Activated gamma-delta T cell treated with Interleukin-2 at 50 U/mL for 16 hours (primary cell): ENCODE results near the gene CHRNA9.
"Not testable (repeated sequence)": the region's sequence is repeated elsewhere in the genome, so short reads cannot be mapped to it uniquely, and the experiment has no call there.

Experiments
- DNase-seq: peaks from one replicate; pipeline ENCODE4 v3.0.0-alpha.2; 2020

CHRNA9 gene, protein sequence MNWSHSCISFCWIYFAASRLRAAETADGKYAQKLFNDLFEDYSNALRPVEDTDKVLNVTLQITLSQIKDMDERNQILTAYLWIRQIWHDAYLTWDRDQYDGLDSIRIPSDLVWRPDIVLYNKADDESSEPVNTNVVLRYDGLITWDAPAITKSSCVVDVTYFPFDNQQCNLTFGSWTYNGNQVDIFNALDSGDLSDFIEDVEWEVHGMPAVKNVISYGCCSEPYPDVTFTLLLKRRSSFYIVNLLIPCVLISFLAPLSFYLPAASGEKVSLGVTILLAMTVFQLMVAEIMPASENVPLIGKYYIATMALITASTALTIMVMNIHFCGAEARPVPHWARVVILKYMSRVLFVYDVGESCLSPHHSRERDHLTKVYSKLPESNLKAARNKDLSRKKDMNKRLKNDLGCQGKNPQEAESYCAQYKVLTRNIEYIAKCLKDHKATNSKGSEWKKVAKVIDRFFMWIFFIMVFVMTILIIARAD

DNA sequence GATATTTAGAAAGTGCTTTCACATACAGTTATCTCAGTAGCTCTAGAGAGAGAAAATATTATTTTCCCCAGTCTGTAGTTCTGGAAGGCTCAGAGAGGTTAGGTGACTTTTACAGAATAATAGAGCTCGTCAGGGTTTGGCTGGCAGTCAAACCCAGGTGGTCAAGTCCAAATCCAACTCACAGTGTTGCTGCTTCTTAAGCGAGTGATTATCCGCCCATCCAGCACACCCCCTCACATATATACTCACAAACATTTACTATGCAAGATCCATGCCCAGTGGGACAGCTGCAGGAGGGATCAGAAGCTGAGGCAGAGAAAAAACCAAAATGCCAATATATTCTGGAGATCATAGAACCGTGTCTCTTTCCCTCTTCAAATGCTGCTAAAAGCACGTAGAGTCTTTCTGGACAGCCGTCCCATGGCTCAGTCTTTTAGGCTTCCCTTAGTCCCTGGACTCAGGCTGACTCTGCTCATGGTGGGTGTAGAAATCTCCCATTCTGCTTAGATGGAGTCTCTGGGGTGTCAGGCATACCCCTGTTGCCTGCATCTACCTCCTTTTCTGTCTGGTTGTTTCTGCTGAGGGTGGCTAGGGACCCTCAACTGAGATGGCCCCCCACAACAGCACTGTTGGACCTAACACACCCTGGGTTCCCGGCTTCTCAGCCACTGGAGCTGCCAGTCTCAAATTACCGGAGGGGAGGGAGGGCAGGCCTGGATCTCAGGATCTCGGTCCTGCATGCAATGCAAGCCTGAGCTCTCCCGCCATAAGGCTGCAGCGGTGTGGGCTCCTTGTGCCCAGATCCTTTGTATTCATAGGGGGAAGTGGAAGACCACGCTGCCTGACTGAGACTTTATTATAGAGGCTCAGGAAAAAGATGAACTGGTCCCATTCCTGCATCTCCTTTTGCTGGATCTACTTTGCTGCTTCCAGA, at the start of gene CHRNA9:
Gene CHRNA9 (plus strand): TSS at position 743 of the 934 bp plus-strand sequence. CDS start 135 bp downstream, at position 878.
- no peak for DNase-seq

DNA sequence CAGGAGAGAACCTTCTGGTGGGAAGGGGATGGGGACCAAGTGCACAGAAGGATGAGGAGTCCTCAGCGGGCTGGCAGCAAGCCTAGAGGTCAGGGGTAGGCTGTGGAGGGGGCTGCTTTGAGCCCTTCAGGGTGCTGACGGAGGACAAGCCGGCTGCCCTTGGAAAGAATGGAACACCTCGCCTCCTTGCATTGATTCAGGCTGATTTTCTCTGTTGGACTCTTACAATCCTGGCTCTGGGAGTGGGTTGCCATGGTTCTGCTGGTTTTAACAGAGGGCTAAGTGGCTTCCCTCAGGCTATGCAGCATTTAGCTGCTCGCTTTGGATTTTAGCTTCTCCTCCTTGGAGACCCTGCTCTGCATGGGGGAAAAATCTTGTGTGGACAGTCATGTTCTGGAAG, 49.4 kb upstream of the CHRNA9 start:
- no peak for DNase-seq

DNA sequence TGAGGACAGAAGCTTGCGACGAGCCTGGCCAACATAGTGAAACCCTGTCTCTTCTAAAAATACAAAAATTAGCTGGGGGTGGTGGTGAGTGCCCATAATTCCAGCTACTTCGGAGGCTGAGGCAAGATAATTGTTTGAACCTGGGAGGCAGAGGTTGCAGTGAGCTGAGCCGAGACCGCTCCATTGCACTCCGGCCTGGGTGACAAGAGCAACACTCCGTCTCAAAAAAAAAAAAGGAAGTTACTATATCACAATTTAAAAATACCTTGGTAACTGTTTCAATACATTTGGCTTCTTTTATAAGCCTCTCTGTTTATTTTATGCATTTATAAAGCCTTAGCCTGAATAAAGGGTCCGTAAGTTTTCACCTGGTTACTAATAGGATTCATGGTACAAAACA, 46.6 kb upstream of the CHRNA9 start:
- no peak for DNase-seq

DNA sequence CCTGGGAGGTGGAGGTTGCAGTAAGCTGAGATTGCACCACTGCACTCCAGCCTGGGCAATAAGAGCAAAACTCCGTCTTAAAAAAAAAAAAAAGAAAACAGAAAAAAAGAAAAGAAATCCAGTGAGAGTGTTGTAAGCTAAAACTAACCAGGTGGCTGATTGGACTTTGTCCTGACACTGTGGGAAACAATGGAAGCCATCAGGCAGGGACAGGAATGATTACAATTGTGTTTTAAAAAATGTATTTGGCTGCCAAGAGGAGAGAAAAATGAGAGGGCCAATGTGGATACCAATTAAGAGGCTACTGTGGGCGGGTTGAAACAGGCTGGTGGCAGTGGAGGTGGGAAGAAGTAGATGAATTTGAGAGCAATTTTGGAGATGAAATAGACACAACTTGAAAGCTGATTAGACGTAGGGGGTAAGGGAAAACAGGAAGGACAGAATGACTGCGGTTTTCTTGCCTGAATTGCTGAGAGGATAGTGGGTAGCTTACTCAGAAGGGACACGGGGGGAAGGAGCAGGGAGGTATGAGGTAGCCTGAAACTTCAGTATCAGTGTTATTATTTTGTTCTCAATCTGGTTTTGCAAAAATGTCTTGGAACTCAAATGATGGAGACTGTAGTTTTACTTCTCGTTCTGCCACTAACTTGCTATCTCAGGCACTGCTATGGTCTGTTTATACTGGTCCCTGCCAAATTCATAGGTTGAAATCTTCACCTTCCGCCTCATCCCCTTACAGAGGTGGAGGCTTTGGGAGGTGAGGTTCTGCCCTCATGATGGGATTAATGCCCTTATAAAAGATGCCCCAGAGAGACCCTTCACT, 45.6 kb upstream of the CHRNA9 start:
- no peak for DNase-seq

DNA sequence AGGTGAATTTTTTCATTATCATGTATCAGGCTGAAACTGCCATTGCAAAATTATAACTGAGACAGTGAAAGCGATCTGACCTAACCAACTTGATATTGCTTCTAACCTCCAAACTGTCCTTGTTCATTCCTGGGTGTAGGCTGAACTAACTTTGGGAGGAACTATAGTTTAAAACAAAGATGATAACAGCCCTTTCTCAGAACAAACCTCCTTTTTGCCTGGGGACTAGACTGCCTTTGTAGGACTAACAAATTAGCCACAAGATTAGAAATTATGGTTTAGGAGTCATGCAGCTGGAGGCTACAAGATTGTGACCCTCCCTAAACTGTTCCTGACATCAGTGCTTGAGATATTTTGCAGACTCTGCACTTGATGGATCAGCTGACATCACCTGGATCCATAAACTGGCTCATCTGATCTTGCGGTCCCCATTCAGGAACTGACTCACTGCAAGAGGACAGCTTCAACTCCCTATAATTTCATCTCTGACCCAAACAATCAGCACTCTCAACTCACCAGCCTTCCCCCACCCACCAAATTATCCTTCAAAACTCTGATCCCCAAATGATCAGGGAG, 44.4 kb upstream of the CHRNA9 start:
- DNase-seq: not testable (repeated sequence)

DNA sequence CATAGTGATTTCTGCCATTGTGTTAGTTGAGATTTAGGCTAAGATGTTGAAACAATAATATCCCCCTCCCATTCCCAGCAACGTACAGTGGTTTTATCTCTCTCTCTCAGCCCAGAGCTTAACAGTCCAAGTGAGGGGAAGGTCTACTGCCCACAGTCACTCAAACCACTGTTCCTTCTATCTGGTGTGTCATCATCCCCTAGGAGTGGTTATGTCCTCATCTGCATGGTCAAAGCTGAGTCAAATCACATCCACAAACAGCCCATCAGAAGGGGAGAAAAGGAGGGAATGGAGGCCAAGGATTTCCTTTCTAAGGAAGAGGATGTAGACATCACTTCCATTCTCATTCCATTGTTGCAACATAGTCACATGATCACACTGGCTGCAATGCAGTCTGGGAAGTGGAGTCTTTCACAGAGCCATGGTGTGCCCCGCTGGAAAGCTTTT, 42.8 kb upstream of the CHRNA9 start:
- DNase-seq: no peak

DNA sequence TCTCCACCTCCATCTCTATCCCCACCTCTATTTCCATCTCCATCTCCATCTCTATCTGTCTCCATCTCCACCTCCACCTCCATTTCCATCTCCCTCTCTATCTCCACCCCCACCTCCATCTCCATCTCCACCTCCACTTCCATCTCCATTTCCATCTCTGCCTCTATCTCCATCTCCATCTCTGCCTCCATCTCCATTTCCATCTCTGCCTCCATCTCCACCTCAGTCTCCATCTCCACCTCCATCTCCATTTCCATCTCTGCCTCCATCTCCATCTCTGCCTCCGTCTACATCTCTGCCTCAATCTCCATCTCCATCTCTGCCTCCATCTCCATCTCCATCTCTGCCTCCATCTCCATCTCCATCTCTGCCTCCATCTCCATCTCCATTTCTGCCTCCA, 40.8 kb upstream of the CHRNA9 start:
- DNase-seq: no peak

DNA sequence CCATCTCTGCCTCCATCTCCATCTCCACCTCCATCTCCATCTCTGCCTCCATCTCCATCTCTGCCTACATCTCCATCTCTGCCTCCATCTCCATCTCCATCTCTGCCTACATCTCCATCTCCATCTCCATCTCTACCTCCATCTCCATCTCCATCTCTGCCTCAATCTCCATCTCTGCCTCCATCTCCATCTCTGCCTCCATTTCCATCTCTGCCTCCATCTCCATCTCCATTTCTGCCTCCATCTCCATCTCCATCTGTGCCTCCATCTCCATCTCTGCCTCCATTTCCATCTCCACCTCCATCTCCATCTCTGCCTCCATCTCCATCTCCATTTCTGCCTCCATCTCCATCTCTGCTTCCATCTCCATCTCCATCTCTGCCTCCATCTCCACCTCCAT, 40.1 kb upstream of the CHRNA9 start:
- DNase-seq: not testable (repeated sequence)

DNA sequence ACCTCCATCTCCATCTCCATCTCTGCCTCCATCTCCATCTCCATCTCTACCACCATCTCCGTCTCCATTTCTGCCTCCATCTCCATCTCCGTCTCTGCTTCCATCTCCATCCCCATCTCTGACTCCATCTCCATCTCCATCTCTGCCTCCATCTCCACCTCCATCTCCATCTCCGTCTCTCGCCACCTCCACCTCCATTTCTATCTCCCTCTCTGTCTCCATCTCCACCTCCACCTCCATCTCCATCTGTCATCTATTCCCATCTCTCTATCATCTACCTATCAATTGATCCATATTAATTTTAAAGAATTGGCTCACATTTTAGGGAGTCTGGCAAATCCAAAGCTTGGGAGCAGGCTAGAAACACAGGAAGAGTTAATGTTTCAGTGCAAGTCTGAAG, 39.6 kb upstream of the CHRNA9 start:
- DNase-seq: no peak

DNA sequence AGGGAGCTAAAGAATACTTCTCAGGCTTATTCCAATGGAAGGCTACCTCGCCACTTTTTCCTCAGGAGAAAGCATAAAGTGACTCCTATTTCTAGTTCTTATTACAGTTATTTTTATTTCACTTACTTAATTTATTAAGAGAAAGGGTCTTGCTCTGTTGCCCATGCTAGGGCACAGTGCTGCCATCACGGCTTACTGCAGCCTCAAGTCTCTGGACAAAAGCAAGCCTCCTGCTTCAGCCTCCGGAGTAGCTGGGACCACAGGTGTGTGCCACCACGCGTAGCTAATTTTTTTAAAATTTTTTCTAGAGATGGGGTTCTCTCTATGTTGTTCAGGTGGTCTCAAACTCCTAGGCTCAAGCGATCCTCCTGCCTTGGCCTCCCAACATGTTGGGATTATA, 36.0 kb upstream of the CHRNA9 start:
- no peak for DNase-seq

DNA sequence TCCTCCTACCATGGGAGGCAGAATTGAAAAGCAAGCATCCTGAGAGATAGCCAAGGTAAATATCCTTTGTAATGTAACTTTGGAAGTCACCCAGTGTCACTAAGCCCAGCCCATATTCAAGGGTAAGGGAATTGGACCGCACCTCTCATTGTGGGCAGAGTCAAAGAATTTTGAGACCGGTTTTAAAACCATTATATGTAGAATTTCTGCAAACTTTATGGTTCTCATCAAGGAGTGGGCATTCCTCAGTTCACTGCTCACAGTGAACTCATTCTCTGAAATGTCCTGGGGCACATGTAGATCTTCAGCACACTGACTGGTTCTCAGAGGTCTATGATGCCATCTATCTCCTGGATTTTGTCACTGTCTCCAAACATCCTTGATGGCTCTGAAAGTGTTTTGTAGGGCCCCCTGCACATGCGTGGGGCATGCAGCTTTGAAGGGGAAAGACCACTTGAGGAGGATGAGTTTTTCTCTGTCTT, 35.3 kb upstream of the CHRNA9 start:
- DNase-seq: no peak

DNA sequence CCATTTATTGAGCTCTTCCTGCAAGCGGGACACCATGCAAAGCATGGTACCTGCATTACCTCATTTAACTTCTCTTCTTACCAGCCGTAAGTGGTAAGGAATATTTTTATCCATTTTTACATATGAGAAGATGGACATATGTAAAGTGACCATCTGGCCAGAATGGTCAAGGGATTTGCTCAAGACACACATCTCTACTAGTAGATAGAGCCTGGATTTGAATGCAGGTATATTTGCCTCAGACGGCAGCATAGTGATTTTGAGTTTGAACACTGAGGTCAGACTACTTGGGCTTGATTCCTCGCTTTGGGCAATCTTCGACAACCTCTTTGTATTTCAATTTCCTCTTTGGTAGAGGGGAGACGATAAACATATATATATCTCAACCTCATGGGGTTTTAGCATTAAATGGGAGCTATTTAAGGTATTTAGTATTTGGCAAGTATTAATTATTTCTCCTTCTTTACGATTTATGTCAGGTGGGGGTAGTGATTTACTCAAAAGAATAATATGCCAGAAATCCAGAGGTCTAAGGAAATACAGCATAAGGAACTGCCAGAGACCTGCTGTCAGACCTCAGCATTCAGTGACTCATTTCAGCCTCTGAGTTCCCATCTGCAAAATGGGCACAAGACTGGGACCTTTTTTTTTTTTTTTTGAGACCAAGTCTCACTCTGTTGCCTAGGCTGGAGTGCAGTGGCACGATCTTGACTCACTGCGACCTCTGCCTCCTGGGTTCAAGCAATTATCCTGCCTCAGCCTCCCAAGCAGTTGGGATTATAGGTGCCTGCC, 34.6 kb upstream of the CHRNA9 start:
- DNase-seq: no peak

DNA sequence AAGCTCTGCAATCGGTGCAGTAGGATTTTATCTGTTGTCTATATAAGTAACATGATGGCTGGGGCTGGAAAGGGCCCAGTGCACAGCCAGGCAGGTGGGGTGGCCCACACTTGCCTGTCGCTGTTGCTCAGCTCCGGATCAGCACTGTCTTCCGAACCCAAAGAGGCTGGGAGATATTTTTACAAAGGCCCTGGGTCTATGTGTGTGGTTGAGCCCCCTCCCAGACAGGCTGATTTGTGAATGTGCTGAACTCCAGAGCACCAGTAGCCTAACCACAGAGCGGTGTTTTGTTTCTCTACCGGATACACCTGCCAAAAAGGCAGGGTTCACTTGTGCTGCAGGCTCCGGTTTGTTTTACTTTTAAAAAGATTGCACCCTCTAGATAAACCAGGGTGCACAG, 33.5 kb upstream of the CHRNA9 start:
- DNase-seq: peak; percentile 69

DNA sequence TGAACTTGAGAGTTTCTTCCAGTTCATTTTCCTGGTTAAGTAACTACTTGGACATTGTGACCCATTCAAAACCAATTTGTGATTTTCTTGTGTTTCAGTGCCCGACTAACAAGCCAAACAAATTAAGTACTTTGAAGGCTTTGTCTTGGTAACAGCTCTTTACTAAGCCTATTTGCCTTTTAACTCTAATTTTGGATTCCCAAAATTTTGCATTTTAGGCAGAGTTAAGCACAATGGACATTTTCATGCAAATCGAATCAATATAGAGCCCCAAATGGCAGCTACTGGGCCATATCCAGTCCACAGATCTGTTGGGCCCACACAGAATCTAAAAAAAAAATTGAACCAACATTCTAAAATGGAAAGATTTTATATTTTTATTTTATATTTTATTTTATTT, 31.4 kb upstream of the CHRNA9 start:
- DNase-seq: no peak

DNA sequence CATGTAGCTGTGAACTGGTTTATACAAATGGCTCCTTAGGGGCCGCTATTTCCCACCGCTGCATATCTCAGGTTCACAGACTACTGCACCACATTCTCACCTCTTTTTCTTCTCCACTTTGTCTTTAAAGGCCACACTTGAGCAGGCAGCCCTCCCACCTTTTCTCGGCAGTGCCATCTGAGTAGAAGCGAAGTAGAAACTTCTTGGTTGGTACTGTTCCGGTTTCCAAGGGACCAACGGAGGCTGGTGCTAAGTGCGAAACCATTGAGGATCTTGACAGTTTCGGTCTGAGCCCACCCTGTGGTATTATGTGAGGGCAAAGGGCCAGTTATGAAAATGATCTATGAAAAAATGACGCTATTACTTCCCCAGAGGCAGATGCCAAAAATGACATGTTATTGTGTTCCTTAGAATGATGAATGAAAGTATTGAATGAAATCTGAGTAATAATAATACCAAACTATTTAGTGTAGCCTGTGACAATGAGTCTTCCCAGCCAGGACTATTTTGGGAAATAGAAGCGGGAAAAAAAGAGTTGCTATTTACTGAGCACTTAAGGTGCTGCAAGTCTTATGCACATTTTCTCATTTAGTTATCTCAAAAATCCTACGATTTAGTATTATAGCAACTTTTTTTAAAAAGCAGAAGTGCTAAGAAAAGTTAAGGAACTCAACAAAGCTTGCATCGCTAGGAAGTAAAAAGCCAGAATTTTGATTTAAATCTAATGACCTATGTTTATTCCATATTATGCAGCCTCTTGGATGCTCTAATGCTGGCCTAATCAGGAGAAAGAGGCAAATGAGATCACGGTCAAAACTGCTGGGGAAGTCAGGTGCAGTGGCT, 29.6 kb upstream of the CHRNA9 start:
- peak; percentile 36 for DNase-seq

DNA sequence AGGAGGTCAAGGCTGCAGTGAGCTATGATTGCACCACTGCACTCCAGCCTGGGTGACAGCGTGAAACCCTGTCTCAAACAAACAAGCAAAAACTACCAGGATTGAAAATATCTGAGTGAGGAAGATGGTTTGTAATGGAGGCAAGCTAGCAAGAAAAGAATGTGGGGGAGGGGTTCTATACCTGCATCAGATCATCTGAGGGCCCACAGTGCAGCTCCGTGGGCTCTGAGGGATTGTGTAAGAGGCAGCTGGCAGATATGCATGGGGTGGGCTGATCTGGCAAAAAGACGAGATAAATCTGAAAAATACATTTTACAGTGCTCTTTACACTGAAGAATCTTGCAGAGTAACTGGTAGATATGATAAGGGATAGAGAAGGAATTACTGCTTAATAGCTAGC, 28.9 kb upstream of the CHRNA9 start:
- no peak for DNase-seq

DNA sequence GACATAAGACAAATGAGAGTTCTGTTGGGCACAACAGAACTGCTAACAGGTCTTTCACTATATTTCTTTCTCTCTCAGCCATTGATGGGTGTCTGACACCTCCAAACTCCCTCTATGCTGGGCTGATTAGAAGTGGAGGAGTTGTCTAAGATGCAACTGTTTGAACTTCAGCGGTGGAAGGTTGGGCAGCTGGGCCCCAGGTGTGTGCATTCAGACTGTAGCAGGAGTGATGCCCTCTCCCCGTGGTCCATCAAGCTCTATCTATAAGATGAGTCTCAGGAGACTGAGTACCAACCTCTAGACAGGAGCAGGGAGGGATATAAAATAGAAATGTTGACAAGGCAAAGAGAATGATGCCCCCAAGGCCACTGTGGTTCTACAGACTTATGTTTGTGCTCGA, 28.2 kb upstream of the CHRNA9 start:
- DNase-seq: no peak

DNA sequence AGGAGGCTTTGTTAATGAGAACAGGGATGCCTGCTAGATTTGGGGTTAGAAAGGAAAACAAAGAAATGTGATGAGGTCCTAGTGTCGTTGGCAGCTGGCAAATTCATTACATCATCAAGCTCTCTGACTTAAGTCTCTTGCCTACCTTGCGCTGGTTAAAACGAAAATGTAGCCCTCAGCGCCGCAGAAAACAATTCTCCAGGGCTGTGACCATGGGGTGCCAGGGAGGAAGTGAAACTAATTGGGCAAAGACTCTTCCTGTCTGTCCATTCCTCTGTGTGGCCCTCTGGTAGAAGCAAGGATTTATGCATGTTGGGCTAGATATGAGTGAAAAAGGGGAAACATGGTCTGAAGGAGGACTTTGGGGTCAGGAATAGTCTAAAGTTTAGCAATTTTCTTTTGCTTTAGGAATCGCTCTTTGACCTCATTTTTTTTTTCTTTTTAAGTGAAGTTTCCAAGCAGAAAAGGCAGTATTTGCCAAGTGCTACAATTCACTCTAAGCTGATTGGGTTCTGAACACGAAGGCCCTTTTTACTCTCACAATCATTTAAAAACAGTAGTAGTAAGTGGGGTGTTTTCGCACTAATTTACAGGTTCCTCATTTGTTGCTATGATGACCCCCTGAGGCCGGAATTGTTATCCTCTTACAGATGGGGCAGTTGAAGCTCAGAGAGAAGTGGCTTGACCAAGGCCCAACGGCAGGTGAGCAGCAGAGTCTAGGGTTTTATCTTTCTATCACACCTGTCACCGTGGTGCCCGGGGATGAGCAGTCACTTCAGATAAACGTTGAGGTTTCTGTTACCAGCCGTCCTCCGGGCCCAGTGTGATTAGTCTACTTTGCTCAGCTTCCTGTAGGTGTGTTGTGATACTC, 27.3 kb upstream of the CHRNA9 start:
- peak; percentile 68 for DNase-seq

DNA sequence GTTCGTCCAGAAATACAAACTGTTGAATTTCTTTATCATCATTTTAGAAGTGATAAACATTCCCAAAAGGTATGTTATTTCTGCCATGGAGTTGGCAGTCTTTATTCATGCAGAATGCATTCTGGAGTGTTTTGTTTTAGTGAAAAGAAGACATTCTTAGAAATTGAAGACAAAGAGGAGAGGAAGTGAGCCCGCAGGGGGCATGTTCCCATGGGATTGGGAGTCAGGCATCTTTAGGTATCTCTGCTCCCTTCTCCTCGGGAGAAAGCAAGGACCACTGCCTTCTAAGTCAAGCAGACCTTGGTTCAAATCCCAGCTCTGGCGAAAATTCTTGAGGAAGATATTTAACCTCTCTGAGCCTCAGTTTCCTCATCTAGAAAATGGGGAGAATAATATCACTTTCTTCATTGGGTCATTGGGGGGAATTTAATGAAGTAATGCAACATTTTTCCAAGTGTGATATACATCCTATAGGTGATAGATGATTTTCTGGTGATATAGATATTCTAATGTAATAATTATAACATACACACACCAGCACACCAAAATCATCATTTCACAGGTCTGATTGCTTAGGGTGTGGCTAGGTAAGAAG, 26.5 kb upstream of the CHRNA9 start:
- DNase-seq: no peak
